Measurements from ENCODE around the gene CSPG4. TPM values are rescaled to one million over a fixed set of nuclear protein-coding genes. Genes with fewer than 3 reads are reported as not detected.

CSPG4 gene
- total and polyA plus RNA-seq, 2 donors: 1.5 to 4.9 TPM

DNA sequence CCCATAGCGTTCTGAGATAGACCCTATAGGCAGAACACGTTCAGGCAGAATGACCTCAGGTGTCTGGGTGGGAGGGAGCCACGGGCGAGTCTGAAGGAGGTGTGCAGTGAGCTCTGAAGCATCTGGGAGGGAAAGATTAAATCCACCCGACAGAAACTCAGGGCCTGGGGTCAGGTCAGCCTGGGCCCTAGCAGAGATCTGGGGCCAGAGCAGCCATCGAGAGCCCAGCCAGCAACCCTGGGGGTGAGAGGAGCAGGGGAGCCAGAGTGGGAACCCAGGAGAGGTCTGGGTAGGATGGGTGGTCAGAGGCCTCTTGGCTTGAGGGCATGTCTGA is 42.8 kb downstream of the CSPG4 start:
- Histone ChIP-seq H3K4me1 (ENCODE audit: control insufficient read depth in 2 of 2, insufficient read depth in 2 of 2, low read length in 2 of 2) (no peaks in the 10 kb centered on the region), H3K36me3 (ENCODE audit: control insufficient read depth in 2 of 2, insufficient read depth in 2 of 2, low read length in 1 of 2) (no peaks in the 10 kb centered on the region), H3K9me3 (ENCODE audit: control insufficient read depth in 2 of 2, insufficient read depth in 1 of 2, low read length in 1 of 2) (no peaks in the 10 kb centered on the region), H3K4me3 (ENCODE audit: low read length in 2 of 2) (no peak overlapping the region), H3K27ac (ENCODE audit: low read depth in 1 of 2, low read length in 1 of 2) (no peak overlapping the region), H3K27me3 (ENCODE audit: control insufficient read depth in 2 of 2, insufficient read depth in 1 of 2, low read length in 1 of 2) (no peaks in the 10 kb centered on the region)
- no peak for DNase-seq (ENCODE audit: low read depth in 6 of 9, low spot score in 9 of 9)
- 95% methylated on average over 6 of the region's 6 CpGs for WGBS

GRCh38 chr15:75669191-75669878 is 43.3 kb downstream of the CSPG4 start:
- Histone ChIP-seq H3K27me3 (ENCODE audit: control insufficient read depth in 2 of 2, insufficient read depth in 1 of 2, low read length in 1 of 2) (no peaks in the 10 kb centered on the region), H3K4me1 (ENCODE audit: control insufficient read depth in 2 of 2, insufficient read depth in 2 of 2, low read length in 2 of 2) (no peaks in the 10 kb centered on the region), H3K4me3 (ENCODE audit: low read length in 2 of 2) (no peak overlapping the region), H3K27ac (ENCODE audit: low read depth in 1 of 2, low read length in 1 of 2) (no peak overlapping the region), H3K9me3 (ENCODE audit: control insufficient read depth in 2 of 2, insufficient read depth in 1 of 2, low read length in 1 of 2) (no peaks in the 10 kb centered on the region), H3K36me3 (ENCODE audit: control insufficient read depth in 2 of 2, insufficient read depth in 2 of 2, low read length in 1 of 2) (no peaks in the 10 kb centered on the region)
- DNase-seq (ENCODE audit: low read depth in 6 of 9, low spot score in 9 of 9): no peak
- WGBS: 92% methylated on average over 14 of the region's 14 CpGs

- no peak for DNase-seq (ENCODE audit: low read depth in 6 of 9, low spot score in 9 of 9)
- no peaks in the 10 kb centered on the region for H3K27me3 ChIP-seq (ENCODE audit: control insufficient read depth in 2 of 2, insufficient read depth in 1 of 2, low read length in 1 of 2)
- WGBS: 91% methylated on average over 15 of the region's 15 CpGs
- H3K4me1 ChIP-seq (ENCODE audit: control insufficient read depth in 2 of 2, insufficient read depth in 2 of 2, low read length in 2 of 2): no peaks in the 10 kb centered on the region
- no peaks in the 10 kb centered on the region for H3K9me3 ChIP-seq (ENCODE audit: control insufficient read depth in 2 of 2, insufficient read depth in 1 of 2, low read length in 1 of 2)
- H3K27ac ChIP-seq (ENCODE audit: low read depth in 1 of 2, low read length in 1 of 2): no peak overlapping the region
- H3K4me3 ChIP-seq (ENCODE audit: low read length in 2 of 2): no peak overlapping the region
- H3K36me3 ChIP-seq (ENCODE audit: control insufficient read depth in 2 of 2, insufficient read depth in 2 of 2, low read length in 1 of 2): no peaks in the 10 kb centered on the region
Measured at GRCh38 chr15:75666823-75667501, 45.7 kb downstream of the CSPG4 start.

DNA sequence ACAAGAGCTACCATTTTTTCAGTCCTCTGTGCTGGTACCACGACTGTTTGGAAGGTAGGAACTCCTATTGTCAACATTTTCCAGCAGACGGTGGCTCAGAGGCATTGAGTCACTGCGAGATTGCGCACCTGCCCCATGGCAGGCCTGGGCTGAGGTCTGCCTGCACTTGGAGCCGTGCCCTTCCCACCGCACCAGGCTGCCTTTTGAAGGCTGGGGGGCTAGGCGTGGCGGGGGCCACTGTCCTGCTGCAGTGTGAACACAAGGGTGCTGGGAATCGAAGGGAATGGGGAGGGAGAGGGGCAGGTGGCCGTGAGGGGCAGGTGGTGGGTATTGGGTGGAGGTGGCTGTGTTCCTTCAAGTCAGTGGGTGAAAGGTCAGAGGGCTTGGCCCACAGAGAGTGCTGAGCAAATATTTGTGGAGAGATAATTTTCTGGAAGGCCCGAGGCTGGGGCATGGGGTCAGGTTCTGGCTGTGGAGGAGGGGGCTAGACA is 48.7 kb downstream of the CSPG4 start:
- H3K4me3 ChIP-seq (ENCODE audit: low read length in 2 of 2): no peak overlapping the region
- peaks cover 0 to 8% of the 10 kb centered on the region in 2 donors for H3K4me1 ChIP-seq (ENCODE audit: control insufficient read depth in 2 of 2, insufficient read depth in 2 of 2, low read length in 2 of 2)
- DNase-seq (ENCODE audit: low read depth in 6 of 9, low spot score in 9 of 9): no peak
- H3K27ac ChIP-seq (ENCODE audit: low read depth in 1 of 2, low read length in 1 of 2): no peak overlapping the region
- 91% methylated on average over 11 of the region's 11 CpGs for WGBS
- no peaks in the 10 kb centered on the region for H3K27me3 ChIP-seq (ENCODE audit: control insufficient read depth in 2 of 2, insufficient read depth in 1 of 2, low read length in 1 of 2)
- H3K36me3 ChIP-seq (ENCODE audit: control insufficient read depth in 2 of 2, insufficient read depth in 2 of 2, low read length in 1 of 2): no peaks in the 10 kb centered on the region
- no peaks in the 10 kb centered on the region for H3K9me3 ChIP-seq (ENCODE audit: control insufficient read depth in 2 of 2, insufficient read depth in 1 of 2, low read length in 1 of 2)

GRCh38 chr15:75662823-75663519 is 49.7 kb downstream of the CSPG4 start:
- no peak overlapping the region for H3K27ac ChIP-seq (ENCODE audit: low read depth in 1 of 2, low read length in 1 of 2)
- H3K4me1 ChIP-seq (ENCODE audit: control insufficient read depth in 2 of 2, insufficient read depth in 2 of 2, low read length in 2 of 2): peaks cover 0 to 8% of the 10 kb centered on the region in 2 donors
- H3K4me3 ChIP-seq (ENCODE audit: low read length in 2 of 2): no peak overlapping the region
- no peak for DNase-seq (ENCODE audit: low read depth in 6 of 9, low spot score in 9 of 9)
- no peaks in the 10 kb centered on the region for H3K36me3 ChIP-seq (ENCODE audit: control insufficient read depth in 2 of 2, insufficient read depth in 2 of 2, low read length in 1 of 2)
- no peaks in the 10 kb centered on the region for H3K27me3 ChIP-seq (ENCODE audit: control insufficient read depth in 2 of 2, insufficient read depth in 1 of 2, low read length in 1 of 2)
- no peaks in the 10 kb centered on the region for H3K9me3 ChIP-seq (ENCODE audit: control insufficient read depth in 2 of 2, insufficient read depth in 1 of 2, low read length in 1 of 2)
- 94% methylated on average over 9 of the region's 9 CpGs for WGBS

- H3K27ac ChIP-seq (ENCODE audit: low read depth in 1 of 2, low read length in 1 of 2): peak overlapping the region in 1 of 2 donors; percentile 55
- no peaks in the 10 kb centered on the region for H3K27me3 ChIP-seq (ENCODE audit: control insufficient read depth in 2 of 2, insufficient read depth in 1 of 2, low read length in 1 of 2)
- no peak overlapping the region for H3K4me3 ChIP-seq (ENCODE audit: low read length in 2 of 2)
- no peaks in the 10 kb centered on the region for H3K9me3 ChIP-seq (ENCODE audit: control insufficient read depth in 2 of 2, insufficient read depth in 1 of 2, low read length in 1 of 2)
- no peaks in the 10 kb centered on the region for H3K36me3 ChIP-seq (ENCODE audit: control insufficient read depth in 2 of 2, insufficient read depth in 2 of 2, low read length in 1 of 2)
- peaks cover 0 to 8% of the 10 kb centered on the region in 2 donors for H3K4me1 ChIP-seq (ENCODE audit: control insufficient read depth in 2 of 2, insufficient read depth in 2 of 2, low read length in 2 of 2)
- 89% methylated on average over 3 of the region's 3 CpGs for WGBS
- DNase-seq (ENCODE audit: low read depth in 6 of 9, low spot score in 9 of 9): no peak
Measured at GRCh38 chr15:75661756-75662140, 50.9 kb downstream of the CSPG4 start.

- Histone ChIP-seq H3K27me3 (ENCODE audit: control insufficient read depth in 2 of 2, insufficient read depth in 1 of 2, low read length in 1 of 2) (no peaks in the 10 kb centered on the region), H3K36me3 (ENCODE audit: control insufficient read depth in 2 of 2, insufficient read depth in 2 of 2, low read length in 1 of 2) (no peaks in the 10 kb centered on the region), H3K4me1 (ENCODE audit: control insufficient read depth in 2 of 2, insufficient read depth in 2 of 2, low read length in 2 of 2) (peaks cover 0 to 8% of the 10 kb centered on the region in 2 donors), H3K9me3 (ENCODE audit: control insufficient read depth in 2 of 2, insufficient read depth in 1 of 2, low read length in 1 of 2) (no peaks in the 10 kb centered on the region), H3K4me3 (ENCODE audit: low read length in 2 of 2) (no peak overlapping the region), H3K27ac (ENCODE audit: low read depth in 1 of 2, low read length in 1 of 2) (peak overlapping the region; percentile 51 to 55)
- DNase-seq (ENCODE audit: low read depth in 6 of 9, low spot score in 9 of 9): no peak
- 93% methylated on average over 14 of the region's 14 CpGs for WGBS
Measured at GRCh38 chr15:75661100-75661755, 51.4 kb downstream of the CSPG4 start.

GRCh38 chr15:75659928-75660645 is 52.6 kb downstream of the CSPG4 start:
- Histone ChIP-seq H3K27ac (ENCODE audit: low read depth in 1 of 2, low read length in 1 of 2) (no peak overlapping the region), H3K36me3 (ENCODE audit: control insufficient read depth in 2 of 2, insufficient read depth in 2 of 2, low read length in 1 of 2) (no peaks in the 10 kb centered on the region), H3K4me3 (ENCODE audit: low read length in 2 of 2) (no peak overlapping the region), H3K27me3 (ENCODE audit: control insufficient read depth in 2 of 2, insufficient read depth in 1 of 2, low read length in 1 of 2) (no peaks in the 10 kb centered on the region), H3K4me1 (ENCODE audit: control insufficient read depth in 2 of 2, insufficient read depth in 2 of 2, low read length in 2 of 2) (peaks cover 0 to 8% of the 10 kb centered on the region in 2 donors), H3K9me3 (ENCODE audit: control insufficient read depth in 2 of 2, insufficient read depth in 1 of 2, low read length in 1 of 2) (no peaks in the 10 kb centered on the region)
- DNase-seq (ENCODE audit: low read depth in 6 of 9, low spot score in 9 of 9): no peak
- WGBS: 90% methylated on average over 17 of the region's 17 CpGs
